Subcutaneous adipose tissue (tissue), 4 donors: ENCODE results near the gene ZNF574. TPM values are rescaled to one million over a fixed set of nuclear protein-coding genes. Genes with fewer than 3 reads are reported as not detected.

Experiments used
- total RNA-seq, 4 donors: library from RNA; depleted of rRNA; stranded (reverse); fragments of >200 nt; gene quantifications; one replicate each; pipeline ENCODE4 v1.1.0, GENCODE V29; 2016
- TF ChIP-seq, protein P1 (sequence below): fragments of 450-650 bp; IDR thresholded peaks from one replicate; pipeline ENCODE4 v1.5.1; 2016; ENCODE audit warnings: low read depth, mild to moderate bottlenecking, control low read depth, antibody characterized with exemption, moderate library complexity

Gene ZNF574
- total RNA-seq, 4 donors from 2014 or later, result 8.2 to 11.7 (median 9.9) TPM

DNA sequence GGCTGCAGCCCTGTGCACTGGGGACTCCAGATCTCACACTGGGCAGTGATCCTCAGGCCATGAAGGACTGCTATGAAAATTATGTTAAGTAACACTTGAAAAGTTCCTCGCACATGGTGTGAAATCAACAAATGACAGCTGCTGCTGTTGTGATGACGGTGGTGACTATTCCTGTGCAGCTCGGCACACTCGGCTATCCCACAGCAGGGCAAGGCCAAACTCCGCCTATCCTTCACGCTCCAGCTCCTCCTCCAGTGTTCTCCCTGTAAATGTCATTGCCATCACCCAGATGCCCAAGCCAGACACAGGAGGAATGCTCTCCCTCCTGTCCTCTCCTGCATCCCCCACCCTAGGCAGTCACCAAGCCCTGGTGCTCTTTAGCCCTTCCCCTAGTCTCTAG lies 37.3 kb upstream of the ZNF574 start:
- TF ChIP-seq, protein P1, sequence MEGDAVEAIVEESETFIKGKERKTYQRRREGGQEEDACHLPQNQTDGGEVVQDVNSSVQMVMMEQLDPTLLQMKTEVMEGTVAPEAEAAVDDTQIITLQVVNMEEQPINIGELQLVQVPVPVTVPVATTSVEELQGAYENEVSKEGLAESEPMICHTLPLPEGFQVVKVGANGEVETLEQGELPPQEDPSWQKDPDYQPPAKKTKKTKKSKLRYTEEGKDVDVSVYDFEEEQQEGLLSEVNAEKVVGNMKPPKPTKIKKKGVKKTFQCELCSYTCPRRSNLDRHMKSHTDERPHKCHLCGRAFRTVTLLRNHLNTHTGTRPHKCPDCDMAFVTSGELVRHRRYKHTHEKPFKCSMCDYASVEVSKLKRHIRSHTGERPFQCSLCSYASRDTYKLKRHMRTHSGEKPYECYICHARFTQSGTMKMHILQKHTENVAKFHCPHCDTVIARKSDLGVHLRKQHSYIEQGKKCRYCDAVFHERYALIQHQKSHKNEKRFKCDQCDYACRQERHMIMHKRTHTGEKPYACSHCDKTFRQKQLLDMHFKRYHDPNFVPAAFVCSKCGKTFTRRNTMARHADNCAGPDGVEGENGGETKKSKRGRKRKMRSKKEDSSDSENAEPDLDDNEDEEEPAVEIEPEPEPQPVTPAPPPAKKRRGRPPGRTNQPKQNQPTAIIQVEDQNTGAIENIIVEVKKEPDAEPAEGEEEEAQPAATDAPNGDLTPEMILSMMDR, result no peak

DNA sequence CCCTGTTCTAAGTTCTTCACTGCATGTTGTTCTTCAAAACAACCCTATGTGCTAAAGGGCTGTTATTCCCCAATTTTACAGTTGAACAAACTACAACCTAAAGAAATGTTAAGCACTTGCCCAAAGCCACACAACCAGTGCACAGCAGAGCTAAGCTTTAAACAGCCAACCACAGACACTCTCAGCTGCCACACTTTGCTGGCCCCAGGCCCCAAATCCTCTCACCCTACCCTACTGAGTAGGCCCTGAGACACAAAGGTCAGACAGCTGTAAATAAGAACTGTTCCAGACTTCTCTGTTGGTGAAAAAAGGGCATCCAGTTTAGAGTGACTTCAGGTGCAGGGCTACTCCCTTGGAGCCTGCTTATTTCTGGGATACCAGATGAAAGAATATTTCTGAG lies 35.9 kb upstream of the ZNF574 start:
- TF ChIP-seq, protein P1, result no peak

DNA sequence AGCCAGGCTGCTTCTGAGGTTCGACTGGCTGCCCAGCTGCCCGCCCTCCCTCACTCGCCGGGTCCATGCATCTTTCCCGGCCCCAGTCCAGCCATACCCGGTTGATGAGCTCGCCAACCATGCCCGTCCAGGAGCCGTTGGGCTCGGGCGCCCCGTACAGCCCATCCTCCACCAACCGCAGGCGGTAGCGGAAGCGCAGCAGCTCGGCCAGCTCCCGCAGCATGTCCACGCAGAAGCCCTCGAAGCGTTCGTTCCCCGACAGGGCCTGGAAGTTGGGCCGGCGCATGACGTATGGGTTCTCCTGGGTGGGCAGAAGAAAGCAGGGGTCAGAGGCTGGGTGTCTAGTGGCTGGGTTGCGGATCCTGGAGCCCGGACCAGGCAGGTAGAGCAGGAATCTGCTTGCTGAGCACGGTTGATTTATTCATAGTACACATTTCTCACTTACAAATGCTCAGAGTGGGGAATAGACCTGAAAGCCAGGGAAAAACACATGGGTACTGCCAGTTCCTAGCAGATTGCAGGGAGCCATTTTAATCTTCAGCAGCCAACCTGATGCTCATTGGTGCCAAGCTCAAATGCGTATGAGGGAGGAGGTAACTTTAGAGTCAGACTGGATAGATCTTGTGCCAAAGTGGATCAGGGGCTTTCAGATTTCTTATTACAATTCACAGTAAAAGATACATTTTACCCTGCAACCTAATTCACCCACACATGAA lies 33.4 kb upstream of the ZNF574 start:
- TF ChIP-seq, protein P1, result no peak

DNA sequence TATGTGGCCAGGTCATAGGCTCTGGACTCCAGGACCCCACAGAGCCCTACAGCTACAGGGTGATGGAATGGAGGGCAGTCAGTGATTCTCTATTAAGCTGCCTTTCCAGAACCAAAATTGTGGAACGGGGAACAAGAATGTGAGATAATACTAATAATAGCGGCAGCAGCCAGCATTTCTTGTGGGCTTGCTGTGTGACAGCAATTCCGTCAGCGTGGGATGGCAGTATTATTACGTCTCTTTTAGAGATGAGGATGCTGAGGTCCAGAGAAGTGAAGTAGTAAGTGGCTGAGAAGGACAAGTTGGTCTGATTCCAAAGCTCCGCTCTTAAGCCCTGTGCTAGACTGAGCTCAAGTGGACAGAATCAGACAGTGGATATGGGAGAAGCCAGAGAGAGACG lies 30.4 kb upstream of the ZNF574 start:
- TF ChIP-seq, protein P1, result no peak

DNA sequence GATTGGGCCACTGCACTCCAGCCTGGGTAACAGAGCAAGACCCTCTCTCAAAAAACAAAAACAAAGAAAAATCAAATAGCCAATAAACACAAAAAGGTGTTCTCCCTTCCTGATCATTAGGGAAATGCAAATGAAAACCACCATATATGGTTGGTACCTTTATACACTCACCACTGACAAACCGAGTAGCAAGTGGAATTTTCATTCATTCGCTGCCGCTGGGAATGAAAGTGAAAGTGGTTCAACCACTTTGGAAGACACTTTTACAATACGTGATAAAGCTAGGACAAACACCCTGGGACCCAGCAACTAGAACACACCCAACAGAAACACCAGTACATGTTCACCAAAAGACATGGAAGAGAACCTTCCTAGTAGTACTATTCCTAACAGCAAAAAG lies 27.0 kb upstream of the ZNF574 start:
- TF ChIP-seq, protein P1, result no peak

DNA sequence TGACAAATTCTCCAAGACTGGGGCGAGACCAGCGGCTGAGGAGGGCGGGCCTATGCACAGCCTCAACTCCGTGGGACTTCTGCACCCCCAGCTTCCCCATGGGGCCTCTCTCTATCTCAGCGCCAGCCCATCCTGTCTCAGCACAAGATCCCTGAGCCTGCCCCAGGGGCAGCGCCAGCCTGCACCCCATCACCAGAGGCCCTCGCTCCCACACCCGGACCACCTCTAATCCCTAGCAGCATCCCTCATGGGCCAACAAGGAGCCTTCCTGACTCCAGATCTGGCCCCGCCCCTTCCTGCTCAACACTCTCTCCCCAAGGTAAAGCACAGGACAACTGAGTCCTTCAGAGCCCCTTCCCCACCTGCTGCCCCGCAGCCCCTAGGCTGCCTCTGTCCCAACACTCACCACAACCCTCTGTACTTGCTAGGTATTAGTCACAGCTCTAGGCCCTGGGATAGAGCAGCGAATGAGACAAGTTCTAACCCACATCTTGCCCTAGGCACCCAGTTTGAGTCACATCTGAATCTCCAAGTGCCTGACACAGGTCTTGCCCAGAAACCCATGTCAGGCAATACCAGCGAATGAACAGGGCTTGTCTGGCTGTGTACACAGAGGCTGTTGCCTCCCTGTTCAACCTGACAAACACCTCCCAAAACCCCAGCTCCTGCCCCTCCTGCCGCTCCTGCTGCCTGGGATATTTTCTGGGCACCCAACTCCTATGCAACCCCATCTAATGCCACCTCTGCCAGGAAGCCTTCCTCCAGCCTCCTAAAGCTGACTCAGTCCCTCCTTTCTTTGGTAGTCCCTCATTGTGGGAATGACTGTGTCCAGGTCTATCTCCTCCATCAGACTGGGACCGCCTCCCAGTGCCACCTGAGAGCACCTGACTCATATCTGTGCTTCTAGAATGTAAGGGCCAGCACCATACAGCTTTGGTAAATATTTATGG lies 24.5 kb upstream of the ZNF574 start:
- TF ChIP-seq, protein P1, result no peak

DNA sequence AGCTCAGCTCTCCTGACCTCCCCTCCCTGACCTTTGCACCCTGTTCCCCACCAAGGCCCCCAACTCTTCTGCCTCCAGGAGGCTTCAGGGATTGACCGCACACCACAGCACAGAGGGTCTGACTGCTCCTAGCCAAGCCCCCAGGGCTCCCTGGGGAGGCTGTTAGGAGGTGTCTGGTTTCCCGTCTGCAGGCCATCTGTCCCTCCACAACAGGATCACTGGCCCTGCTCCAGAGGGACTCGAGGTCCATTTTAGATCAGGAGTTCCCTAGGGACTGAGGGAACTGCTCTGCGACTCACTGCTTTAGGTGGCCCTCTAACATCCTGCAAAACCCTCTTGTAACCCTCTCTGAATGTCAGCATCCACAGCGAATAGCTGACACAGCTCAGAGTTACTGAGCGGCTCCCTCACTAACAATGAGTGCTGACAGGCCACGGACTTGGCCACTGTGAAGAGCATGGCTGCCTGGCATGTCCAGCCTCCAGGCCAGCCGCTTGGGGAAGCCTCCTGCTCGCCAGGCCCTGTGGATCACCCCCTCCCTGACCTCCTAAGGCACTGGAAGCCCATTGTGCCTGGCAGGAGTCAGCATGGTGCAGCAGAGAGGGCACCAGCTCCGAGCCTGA lies 23.6 kb upstream of the ZNF574 start:
- TF ChIP-seq, protein P1, result no peak
